ENCODE results near the gene PLA2G4E.

PLA2G4E gene

GRCh38 chr15:41971089-41971894 lies 49.5 kb downstream of the PLA2G4E start:
- Histone ChIP-seq H3K4me3 (ENCODE audit: low read depth, low read length) (peak overlapping the region; percentile 72), H3K4me1 (ENCODE audit: control insufficient read depth, insufficient read depth, low read length) (peaks cover 23% of the 10 kb centered on the region), H3K27me3 (ENCODE audit: control insufficient read depth, insufficient read depth, low read length) (no peaks in the 10 kb centered on the region), H3K27ac (ENCODE audit: low read depth, low read length) (peak overlapping the region; percentile 93), H3K9me3 (ENCODE audit: control insufficient read depth, insufficient read depth, low read length) (no peaks in the 10 kb centered on the region), H3K36me3 (ENCODE audit: control insufficient read depth, insufficient read depth, low read length) (no peaks in the 10 kb centered on the region), H3K9ac (ENCODE audit: low read depth, low read length) (peak overlapping the region; percentile 78)

GRCh38 chr15:41970456-41970855 lies 50.4 kb downstream of the PLA2G4E start:
- no peak overlapping the region for H3K9ac ChIP-seq (ENCODE audit: low read depth, low read length)
- no peaks in the 10 kb centered on the region for H3K27me3 ChIP-seq (ENCODE audit: control insufficient read depth, insufficient read depth, low read length)
- peak overlapping the region; percentile 72 for H3K4me3 ChIP-seq (ENCODE audit: low read depth, low read length)
- H3K4me1 ChIP-seq (ENCODE audit: control insufficient read depth, insufficient read depth, low read length), result peaks cover 23% of the 10 kb centered on the region
- H3K27ac ChIP-seq (ENCODE audit: low read depth, low read length), result no peak overlapping the region
- H3K9me3 ChIP-seq (ENCODE audit: control insufficient read depth, insufficient read depth, low read length), result no peaks in the 10 kb centered on the region
- H3K36me3 ChIP-seq (ENCODE audit: control insufficient read depth, insufficient read depth, low read length), result 0 out of 2 replicates have a peak, but pooled peaks cover 1% of the 10 kb centered on the region

- H3K27ac ChIP-seq (ENCODE audit: low read depth, low read length), result no peak overlapping the region
- H3K36me3 ChIP-seq (ENCODE audit: control insufficient read depth, insufficient read depth, low read length), result 0 out of 2 replicates have a peak, but pooled peaks cover 6% of the 10 kb centered on the region
- no peaks in the 10 kb centered on the region for H3K9me3 ChIP-seq (ENCODE audit: control insufficient read depth, insufficient read depth, low read length)
- 0 out of 2 replicates have a peak overlapping the region, but pooled peaks have one; percentile 2 for H3K4me3 ChIP-seq (ENCODE audit: low read depth, low read length)
- H3K4me1 ChIP-seq (ENCODE audit: control insufficient read depth, insufficient read depth, low read length), result peaks cover 23% of the 10 kb centered on the region
- no peaks in the 10 kb centered on the region for H3K27me3 ChIP-seq (ENCODE audit: control insufficient read depth, insufficient read depth, low read length)
- no peak overlapping the region for H3K9ac ChIP-seq (ENCODE audit: low read depth, low read length)
Measured at GRCh38 chr15:41969851-41970431, 50.9 kb downstream of the PLA2G4E start.

GRCh38 chr15:41968701-41969100 lies 52.1 kb downstream of the PLA2G4E start:
- Histone ChIP-seq H3K9ac (ENCODE audit: low read depth, low read length) (no peak overlapping the region), H3K4me3 (ENCODE audit: low read depth, low read length) (no peak overlapping the region), H3K27ac (ENCODE audit: low read depth, low read length) (no peak overlapping the region), H3K27me3 (ENCODE audit: control insufficient read depth, insufficient read depth, low read length) (no peaks in the 10 kb centered on the region), H3K9me3 (ENCODE audit: control insufficient read depth, insufficient read depth, low read length) (no peaks in the 10 kb centered on the region), H3K36me3 (ENCODE audit: control insufficient read depth, insufficient read depth, low read length) (0 out of 2 replicates have a peak, but pooled peaks cover 6% of the 10 kb centered on the region), H3K4me1 (ENCODE audit: control insufficient read depth, insufficient read depth, low read length) (peaks cover 23% of the 10 kb centered on the region)

- H3K9me3 ChIP-seq (ENCODE audit: control insufficient read depth, insufficient read depth, low read length), result no peaks in the 10 kb centered on the region
- no peaks in the 10 kb centered on the region for H3K27me3 ChIP-seq (ENCODE audit: control insufficient read depth, insufficient read depth, low read length)
- no peak overlapping the region for H3K27ac ChIP-seq (ENCODE audit: low read depth, low read length)
- H3K4me3 ChIP-seq (ENCODE audit: low read depth, low read length), result no peak overlapping the region
- H3K9ac ChIP-seq (ENCODE audit: low read depth, low read length), result no peak overlapping the region
- peaks cover 20% of the 10 kb centered on the region for H3K4me1 ChIP-seq (ENCODE audit: control insufficient read depth, insufficient read depth, low read length)
- 0 out of 2 replicates have a peak, but pooled peaks cover 6% of the 10 kb centered on the region for H3K36me3 ChIP-seq (ENCODE audit: control insufficient read depth, insufficient read depth, low read length)
Measured at GRCh38 chr15:41967506-41968206, 53.2 kb downstream of the PLA2G4E start.

- H3K27me3 ChIP-seq (ENCODE audit: control insufficient read depth, insufficient read depth, low read length), result no peaks in the 10 kb centered on the region
- H3K36me3 ChIP-seq (ENCODE audit: control insufficient read depth, insufficient read depth, low read length), result 0 out of 2 replicates have a peak, but pooled peaks cover 6% of the 10 kb centered on the region
- H3K4me3 ChIP-seq (ENCODE audit: low read depth, low read length), result no peak overlapping the region
- no peaks in the 10 kb centered on the region for H3K9me3 ChIP-seq (ENCODE audit: control insufficient read depth, insufficient read depth, low read length)
- H3K9ac ChIP-seq (ENCODE audit: low read depth, low read length), result no peak overlapping the region
- peaks cover 20% of the 10 kb centered on the region for H3K4me1 ChIP-seq (ENCODE audit: control insufficient read depth, insufficient read depth, low read length)
- no peak overlapping the region for H3K27ac ChIP-seq (ENCODE audit: low read depth, low read length)
Measured at GRCh38 chr15:41966920-41967465, 53.8 kb downstream of the PLA2G4E start.

- no peak overlapping the region for H3K27ac ChIP-seq (ENCODE audit: low read depth, low read length)
Measured at GRCh38 chr15:41966414-41966812, 54.4 kb downstream of the PLA2G4E start.

GRCh38 chr15:41965441-41966413 lies 55.1 kb downstream of the PLA2G4E start:
- Histone ChIP-seq H3K27me3 (ENCODE audit: control insufficient read depth, insufficient read depth, low read length) (no peaks in the 10 kb centered on the region), H3K4me1 (ENCODE audit: control insufficient read depth, insufficient read depth, low read length) (peaks cover 13% of the 10 kb centered on the region), H3K9me3 (ENCODE audit: control insufficient read depth, insufficient read depth, low read length) (no peaks in the 10 kb centered on the region), H3K9ac (ENCODE audit: low read depth, low read length) (no peak overlapping the region), H3K27ac (ENCODE audit: low read depth, low read length) (no peak overlapping the region), H3K4me3 (ENCODE audit: low read depth, low read length) (no peak overlapping the region), H3K36me3 (ENCODE audit: control insufficient read depth, insufficient read depth, low read length) (0 out of 2 replicates have a peak, but pooled peaks cover 6% of the 10 kb centered on the region)

More at GRCh38 chr15:41966414-41966812, 54.4 kb downstream of the PLA2G4E start:
- Histone ChIP-seq H3K9me3 (ENCODE audit: control insufficient read depth, insufficient read depth, low read length) (no peaks in the 10 kb centered on the region), H3K36me3 (ENCODE audit: control insufficient read depth, insufficient read depth, low read length) (0 out of 2 replicates have a peak, but pooled peaks cover 6% of the 10 kb centered on the region), H3K4me3 (ENCODE audit: low read depth, low read length) (no peak overlapping the region), H3K4me1 (ENCODE audit: control insufficient read depth, insufficient read depth, low read length) (peaks cover 20% of the 10 kb centered on the region), H3K9ac (ENCODE audit: low read depth, low read length) (no peak overlapping the region), H3K27me3 (ENCODE audit: control insufficient read depth, insufficient read depth, low read length) (no peaks in the 10 kb centered on the region)

GRCh38 chr15:41961595-41962202 lies 59.1 kb downstream of the PLA2G4E start:
- Histone ChIP-seq H3K4me3 (ENCODE audit: low read depth, low read length) (no peak overlapping the region), H3K27me3 (ENCODE audit: control insufficient read depth, insufficient read depth, low read length) (no peaks in the 10 kb centered on the region), H3K36me3 (ENCODE audit: control insufficient read depth, insufficient read depth, low read length) (0 out of 2 replicates have a peak, but pooled peaks cover 6% of the 10 kb centered on the region), H3K9ac (ENCODE audit: low read depth, low read length) (no peak overlapping the region), H3K27ac (ENCODE audit: low read depth, low read length) (no peak overlapping the region), H3K9me3 (ENCODE audit: control insufficient read depth, insufficient read depth, low read length) (no peaks in the 10 kb centered on the region), H3K4me1 (ENCODE audit: control insufficient read depth, insufficient read depth, low read length) (no peaks in the 10 kb centered on the region)
